Measurements from ENCODE around the gene ALPG. TPM values are rescaled to one million over a fixed set of nuclear protein-coding genes. Genes with fewer than 3 reads are reported as not detected.
"Not testable (repeated sequence)": the region's sequence is repeated elsewhere in the genome, so short reads cannot be mapped to it uniquely, and the experiment has no call there.

ALPG gene
- total RNA-seq, 1 donor from 2014 or later: not detected

DNA sequence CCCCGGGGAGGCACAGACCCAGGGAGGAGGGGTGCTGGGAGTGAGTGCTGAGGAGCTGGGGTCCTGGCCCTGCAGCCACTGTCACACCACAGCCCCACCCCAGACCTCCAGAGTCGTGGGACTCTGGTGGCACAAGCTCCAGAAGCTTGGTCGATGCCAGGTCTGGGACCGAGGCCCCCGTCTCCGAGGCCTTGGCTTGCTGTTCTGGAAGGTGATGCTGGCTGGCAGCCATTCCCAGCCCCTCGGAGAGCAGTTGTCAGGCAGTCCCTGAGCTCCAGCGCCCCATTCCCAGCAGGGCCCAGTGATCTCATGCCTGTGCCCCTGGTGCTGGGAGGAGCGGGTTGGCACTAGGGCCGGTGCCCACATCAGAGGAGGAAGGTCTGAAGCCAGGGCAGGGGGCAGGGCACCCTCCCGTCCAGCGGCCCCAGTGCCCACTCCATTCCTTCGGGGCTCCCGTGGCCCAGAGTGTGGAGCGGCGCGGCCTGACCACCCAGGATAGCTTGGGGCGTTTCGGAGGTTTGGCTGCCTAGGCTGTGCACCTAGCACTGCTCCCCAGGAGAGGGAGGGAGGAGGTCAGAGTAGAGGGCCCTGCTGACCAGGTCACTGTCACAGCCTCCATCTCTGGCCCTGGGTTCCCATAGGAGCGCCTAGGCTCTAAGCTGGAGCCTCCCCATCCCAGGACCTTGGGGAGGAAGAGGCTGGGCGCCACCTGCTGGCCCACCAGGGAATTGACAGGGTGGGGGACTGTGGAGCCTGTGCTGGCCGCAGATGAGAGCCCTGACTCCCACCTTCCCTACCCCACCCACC lies 32.5 kb downstream of the ALPG start:
- peak in 1 of 2 donors; percentile 39 for DNase-seq (ENCODE audit: low read depth in 2 of 2)

DNA sequence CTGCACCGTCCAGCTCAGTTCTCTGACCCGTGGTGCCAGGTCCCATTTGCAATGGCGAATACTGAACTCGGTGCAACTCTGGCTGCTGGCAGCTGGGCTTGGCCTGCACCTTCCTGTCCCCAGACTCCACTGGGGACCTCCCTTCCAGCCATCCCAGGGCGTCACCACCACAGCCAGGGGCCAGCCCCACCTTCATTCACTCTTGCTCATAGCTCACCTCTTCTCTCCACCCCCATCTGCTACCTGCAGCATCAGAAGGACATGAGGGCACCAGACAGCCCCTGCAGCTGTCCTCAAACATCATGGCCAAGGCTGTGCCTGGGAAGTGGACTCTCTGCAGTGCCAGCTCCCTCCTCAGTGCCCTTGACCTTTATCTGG lies 33.1 kb downstream of the ALPG start:
- no peak for DNase-seq (ENCODE audit: low read depth in 2 of 2)

GRCh38 chr2:232440220-232441018 lies 33.8 kb downstream of the ALPG start:
- peak; percentile 24 to 65 for DNase-seq (ENCODE audit: low read depth in 2 of 2)

- DNase-seq (ENCODE audit: low read depth in 2 of 2): no peak
Observed at GRCh38 chr2:232441147-232441651, 34.6 kb downstream of the ALPG start.

GRCh38 chr2:232441922-232442321 lies 35.3 kb downstream of the ALPG start:
- not testable (repeated sequence) for DNase-seq (ENCODE audit: low read depth in 2 of 2)

GRCh38 chr2:232442431-232442830 lies 35.8 kb downstream of the ALPG start:
- DNase-seq (ENCODE audit: low read depth in 2 of 2): not testable (repeated sequence)

DNA sequence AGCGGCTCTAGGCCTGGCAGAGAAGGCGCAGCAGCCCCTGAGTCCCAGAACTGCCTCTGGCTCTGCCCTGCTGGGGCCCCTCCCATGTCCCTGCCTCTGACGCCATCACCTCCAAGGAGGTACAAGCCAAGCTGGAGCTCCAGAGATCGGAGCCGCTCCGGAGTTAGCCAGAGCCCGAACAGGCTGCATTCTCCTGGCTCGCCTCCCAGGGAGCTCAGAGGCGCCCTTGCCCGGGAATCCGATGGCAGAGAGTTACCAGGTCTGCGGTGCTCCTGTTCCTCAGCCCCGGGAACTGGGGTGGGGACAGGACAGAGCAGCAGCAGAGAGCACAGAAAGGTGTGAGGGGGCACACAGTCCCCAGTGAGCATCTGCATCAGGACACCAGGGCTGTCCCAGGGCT lies 36.4 kb downstream of the ALPG start:
- not testable (repeated sequence) for DNase-seq (ENCODE audit: low read depth in 2 of 2)

DNA sequence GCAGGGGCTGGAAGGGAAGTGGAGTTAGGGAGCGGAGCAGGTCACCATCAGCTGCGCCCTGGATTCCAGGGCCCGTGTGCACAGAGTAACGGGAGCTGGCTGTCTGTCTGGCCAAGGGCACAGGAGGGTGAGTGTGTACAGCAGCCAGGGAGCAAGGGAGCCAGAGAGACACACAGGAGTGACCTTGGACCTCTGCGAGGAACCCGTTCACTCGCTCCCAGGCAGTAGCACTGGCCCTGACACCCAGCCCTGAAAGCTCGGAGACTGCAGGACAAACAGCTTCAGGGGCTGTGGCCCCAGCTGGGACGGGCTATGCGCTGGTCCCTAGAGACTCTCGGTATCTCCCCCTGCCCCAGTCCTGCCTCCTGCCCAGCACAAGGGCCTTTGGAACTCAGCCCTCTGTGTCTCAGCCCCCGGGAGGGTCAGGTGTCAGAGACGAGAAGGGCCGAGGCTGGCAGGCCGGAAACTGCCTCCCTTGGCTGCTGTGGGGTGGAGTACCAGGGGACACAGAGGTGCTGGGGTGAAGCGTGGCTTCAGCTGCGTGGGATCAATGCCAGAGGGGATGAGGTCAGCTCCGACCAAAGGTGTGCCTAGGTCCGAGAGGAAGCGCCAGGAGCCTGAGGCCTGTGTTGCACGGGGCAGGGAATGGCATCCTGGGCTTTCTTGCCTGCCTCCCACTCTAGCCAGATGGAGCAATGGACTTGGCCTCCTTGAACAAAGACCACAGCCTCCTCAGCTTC lies 37.2 kb downstream of the ALPG start:
- DNase-seq (ENCODE audit: low read depth in 2 of 2): not testable (repeated sequence)

DNA sequence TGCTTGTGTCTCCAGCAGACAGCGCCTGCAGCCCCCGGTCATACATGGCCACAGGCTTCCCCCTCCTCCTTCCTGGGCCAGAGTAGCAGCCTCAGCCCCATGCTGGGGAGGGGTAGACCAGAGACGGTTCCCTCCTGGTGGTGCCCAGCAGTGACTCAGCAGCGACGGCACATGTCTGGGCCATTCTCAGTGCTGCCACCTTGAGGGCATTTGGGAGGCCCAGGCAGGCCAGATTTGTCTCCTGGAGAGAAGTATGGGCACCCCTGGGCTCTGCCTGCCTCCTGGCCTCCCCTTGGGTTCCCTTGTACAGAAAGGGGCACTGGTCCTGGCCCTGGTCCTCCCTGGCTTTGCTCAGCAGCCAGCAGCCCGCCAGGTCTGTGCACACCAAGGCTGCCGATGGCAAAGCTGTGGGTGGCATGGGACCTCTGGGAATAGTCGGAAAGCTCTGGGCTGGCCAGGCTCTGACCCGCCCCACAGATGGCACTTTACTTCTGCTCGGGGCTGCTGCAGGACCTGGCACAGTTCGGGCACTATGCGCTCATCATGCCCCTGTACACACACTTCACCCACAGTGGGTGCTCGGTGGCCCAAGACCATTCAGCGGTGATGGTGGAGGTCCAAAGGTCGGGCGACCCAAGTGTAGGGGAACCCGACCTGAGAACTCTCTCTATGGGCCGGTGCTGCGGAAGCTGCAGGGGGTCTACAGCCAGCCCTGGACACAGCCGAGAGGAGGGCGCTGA lies 37.9 kb downstream of the ALPG start:
- peak; percentile 36 to 67 for DNase-seq (ENCODE audit: low read depth in 2 of 2)

- DNase-seq (ENCODE audit: low read depth in 2 of 2): not testable (repeated sequence)
Observed at GRCh38 chr2:232445149-232445885, 38.7 kb downstream of the ALPG start.

DNA sequence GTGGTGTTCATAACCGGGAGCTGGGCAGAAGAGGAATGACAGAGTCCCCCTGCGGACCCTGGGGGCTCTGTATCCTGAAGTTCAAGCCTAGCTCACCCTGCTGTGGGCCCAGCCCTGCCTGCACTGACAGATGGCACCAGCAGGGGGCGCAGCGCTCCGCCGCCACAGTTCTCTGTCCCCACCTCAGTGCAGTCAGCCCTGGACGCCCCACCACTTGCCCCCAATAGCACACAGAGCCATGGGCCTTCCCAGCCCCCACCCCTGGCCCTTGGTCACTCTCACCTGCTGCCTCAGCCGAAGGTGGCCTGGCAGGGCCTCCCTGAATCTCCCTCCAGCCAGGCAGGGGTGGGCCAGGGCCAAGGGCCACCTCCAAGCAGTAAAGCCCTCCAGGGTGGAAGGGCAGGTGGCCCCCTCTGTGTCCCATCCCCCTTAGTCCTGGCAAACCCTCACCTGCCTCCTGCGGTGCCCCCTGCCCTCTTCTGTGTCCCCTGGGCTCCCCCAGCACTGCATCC lies 39.7 kb downstream of the ALPG start:
- DNase-seq (ENCODE audit: low read depth in 2 of 2): not testable (repeated sequence)

- no peak for DNase-seq (ENCODE audit: low read depth in 2 of 2)
Observed at GRCh38 chr2:232447091-232447620, 40.5 kb downstream of the ALPG start.

GRCh38 chr2:232447638-232448303 lies 41.1 kb downstream of the ALPG start:
- DNase-seq (ENCODE audit: low read depth in 2 of 2): no peak

- no peak for DNase-seq (ENCODE audit: low read depth in 2 of 2)
Observed at GRCh38 chr2:232448304-232448690, 41.7 kb downstream of the ALPG start.

DNA sequence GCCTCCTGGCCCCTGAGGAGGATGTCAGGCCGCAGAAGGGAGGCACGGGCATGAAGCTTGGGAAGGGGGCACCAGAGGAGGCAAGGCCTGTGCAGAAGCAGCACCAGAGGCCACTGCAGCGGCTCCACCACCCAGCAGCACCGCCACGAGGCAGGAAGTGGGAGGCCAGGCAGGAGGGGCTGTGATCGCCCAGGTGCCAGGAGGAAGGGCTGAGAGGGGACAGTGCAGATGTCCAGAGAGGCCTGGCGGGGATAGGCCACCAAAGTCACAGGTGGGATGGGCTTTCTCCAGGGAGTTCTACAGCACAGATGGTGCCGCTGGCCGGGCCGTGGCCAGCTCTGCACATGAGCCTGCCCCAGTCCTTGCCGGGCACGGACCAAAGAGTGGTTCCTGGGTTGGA lies 43.3 kb downstream of the ALPG start:
- DNase-seq (ENCODE audit: low read depth in 2 of 2): no peak

DNA sequence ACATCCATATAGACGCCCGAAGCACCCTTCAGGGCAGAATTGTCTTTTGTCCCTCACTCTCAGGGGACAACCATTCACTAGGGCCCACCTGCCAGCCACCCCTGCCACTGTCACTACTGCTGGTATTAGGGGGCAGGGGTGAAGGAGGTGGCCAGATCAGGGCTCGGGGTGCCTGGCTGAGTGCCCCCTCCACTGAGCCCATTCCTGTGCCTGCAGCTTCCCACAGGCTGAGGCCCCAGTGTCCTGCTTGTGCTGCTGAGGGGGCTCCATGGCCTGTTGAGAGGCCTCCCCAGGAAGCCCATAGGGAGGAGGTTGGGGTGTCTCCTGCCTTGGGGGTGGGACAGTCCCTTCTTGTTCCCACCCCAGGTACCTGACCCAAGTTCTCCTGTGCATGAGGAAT lies 45.0 kb downstream of the ALPG start:
- not testable (repeated sequence) for DNase-seq (ENCODE audit: low read depth in 2 of 2)

GRCh38 chr2:232454630-232455029 lies 48.0 kb downstream of the ALPG start:
- no peak for DNase-seq (ENCODE audit: low read depth in 2 of 2)

DNA sequence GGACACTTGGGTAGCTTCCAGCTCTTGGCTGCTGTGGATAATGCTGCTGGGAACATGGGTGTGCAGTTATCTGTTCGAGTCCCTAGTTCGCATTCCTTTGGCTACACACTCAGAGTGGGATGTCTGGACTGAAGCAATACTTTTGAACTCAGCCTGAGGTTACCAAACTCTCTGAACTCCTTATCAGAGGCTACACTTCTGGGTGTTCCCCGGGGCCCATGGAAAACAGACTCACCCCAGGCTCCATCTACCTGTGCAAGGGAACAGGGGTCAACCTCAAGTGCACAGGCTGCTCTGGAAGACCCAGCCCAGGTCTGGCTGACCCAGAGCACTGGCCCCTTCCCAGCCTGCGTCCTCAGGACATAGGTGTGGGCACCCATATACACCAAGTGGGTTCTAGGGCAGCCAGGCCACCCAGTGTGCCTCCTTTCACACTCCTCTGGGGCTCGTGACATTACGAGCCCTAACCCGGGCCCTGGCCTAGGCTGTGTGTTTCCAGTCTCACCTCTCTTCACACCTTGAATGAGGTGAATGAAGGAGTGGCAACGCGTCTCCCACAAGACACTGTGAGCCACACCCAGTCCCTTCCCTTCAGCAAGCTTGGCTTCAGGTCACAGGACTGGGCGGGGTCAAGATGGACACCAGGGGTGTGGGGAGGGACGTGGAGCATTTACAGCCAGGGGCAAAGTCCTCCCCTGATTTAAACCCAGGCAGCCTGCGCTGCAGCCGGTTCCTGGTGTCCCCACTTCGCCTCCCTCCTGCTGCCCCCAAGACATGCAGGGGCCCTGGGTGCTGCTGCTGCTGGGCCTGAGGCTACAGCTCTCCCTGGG lies 49.0 kb downstream of the ALPG start, which contains the start of gene ALPI:
Gene ALPI (plus strand): TSS at position 728 of the 830 bp plus-strand sequence. CDS start 47 bp downstream, at position 775.
- no peak for DNase-seq (ENCODE audit: low read depth in 2 of 2)
